Activated T-helper 2 cell treated with anti-CD3 and anti-CD28 coated beads, Interferon-gamma antibody, Interleukin-2, Interleukin-4, amounts not matched to agents 10 μg/mL and 5 μg/mL and 100 μg/mL, durations not matched to agents 14 hours and 24 hours and 36 hours (primary cell): Measurements from ENCODE around the gene STON2. TPM values are rescaled to one million over a fixed set of nuclear protein-coding genes. Genes with fewer than 3 reads are reported as not detected.

ENCODE experiments used
- DNase-seq: peaks from one replicate; pipeline ENCODE4 v3.0.0; 2021; ENCODE audit warnings: low spot score
- H3K27ac Mint-ChIP-seq: one replicate; pipeline ENCODE4 v1.8.0; 2021; ENCODE audit warnings: mixed read lengths
- H3K27me3 Mint-ChIP-seq: one replicate; pipeline ENCODE4 v1.8.0; 2021; ENCODE audit warnings: low read depth, mixed read lengths
- H3K36me3 Mint-ChIP-seq: one replicate; pipeline ENCODE4 v1.8.0; 2021; ENCODE audit warnings: low read depth, mixed read lengths
- H3K4me1 Mint-ChIP-seq: one replicate; pipeline ENCODE4 v1.8.0; 2021; ENCODE audit warnings: low read depth, mixed read lengths
- H3K4me3 Mint-ChIP-seq: one replicate; pipeline ENCODE4 v1.8.0; 2021; ENCODE audit warnings: low read depth, mild to moderate bottlenecking, moderate library complexity, mixed read lengths
- H3K9me3 Mint-ChIP-seq: one replicate; pipeline ENCODE4 v1.8.0; 2021; ENCODE audit warnings: mixed read lengths
- intact Hi-C: fragments of 100-400 bp; cut with micrococcal nuclease; formaldehyde crosslinking; loops from one replicate; pipeline ENCODE4 v1.15.1; 2023
- total RNA-seq: library from RNA; stranded (reverse); gene quantifications from 2 replicates; pipeline ENCODE4 v1.2.3, GENCODE V29; 2022

STON2 gene
- total RNA-seq, 1 donor from 2014 or later = not detected

DNA sequence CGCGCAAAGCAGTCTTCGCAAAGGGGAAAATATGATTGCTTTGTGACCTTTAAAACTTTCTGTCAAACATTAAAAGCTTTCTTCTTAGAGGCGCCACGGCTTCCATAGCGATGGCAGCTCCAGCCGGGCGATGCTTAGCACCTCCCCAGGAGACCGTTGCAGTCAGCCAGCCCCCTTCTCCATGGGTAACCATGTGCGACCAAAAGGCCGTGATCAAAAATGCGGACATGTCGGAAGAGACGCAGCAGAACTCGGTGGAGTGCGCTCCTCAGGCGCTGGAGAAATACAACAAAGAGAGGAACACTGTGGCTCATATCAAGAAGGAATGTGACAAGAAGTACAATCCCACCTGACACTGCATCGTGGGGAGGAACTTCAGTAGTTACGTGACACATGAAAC is 12.7 kb upstream of the STON2 start:
- Mint-ChIP-seq H3K36me3 (no peaks in the 10 kb centered on the region), H3K9me3 (peaks cover 4% of the 10 kb centered on the region), H3K4me1 (peaks cover 4% of the 10 kb centered on the region), H3K4me3 (no peak overlapping the region), H3K27ac (no peak overlapping the region), H3K27me3 (peaks cover 6% of the 10 kb centered on the region)
- intact Hi-C loops = no loop called here
- DNase-seq = no peak

- Mint-ChIP-seq H3K27ac (no peak overlapping the region), H3K36me3 (no peaks in the 10 kb centered on the region), H3K27me3 (peaks cover 8% of the 10 kb centered on the region), H3K4me1 (no peaks in the 10 kb centered on the region), H3K9me3 (no peaks in the 10 kb centered on the region), H3K4me3 (no peak overlapping the region)
- intact Hi-C loops = no loop called here
- no peak for DNase-seq
These were observed 8.5 kb upstream of the STON2 start for GRCh38 chr14:81408595-81408994.

DNA sequence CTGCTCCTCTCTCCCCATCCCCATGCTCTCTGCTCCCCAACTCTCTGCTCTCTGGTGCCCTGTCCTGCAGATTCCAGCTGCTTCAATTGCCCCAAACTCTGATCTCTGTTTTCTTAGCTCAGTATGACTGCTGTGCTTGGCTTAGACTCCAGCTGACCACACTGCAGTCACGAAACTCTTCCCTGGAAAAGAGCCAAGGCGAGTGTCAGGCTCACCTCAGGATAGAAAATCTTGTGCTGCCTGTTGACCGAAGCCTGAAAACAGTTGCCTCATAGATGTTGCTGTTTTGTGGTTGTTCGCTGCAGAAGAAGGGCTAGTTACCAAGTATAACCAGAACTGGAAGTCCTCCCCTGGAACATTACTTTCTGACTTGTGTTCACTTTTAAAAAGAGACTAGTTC is 6.7 kb upstream of the STON2 start:
- H3K4me1 Mint-ChIP-seq = peaks cover 2% of the 10 kb centered on the region
- no peak overlapping the region for H3K27ac Mint-ChIP-seq
- no peaks in the 10 kb centered on the region for H3K9me3 Mint-ChIP-seq
- DNase-seq = no peak
- H3K36me3 Mint-ChIP-seq = no peaks in the 10 kb centered on the region
- intact Hi-C loops = no loop called here
- peaks cover 9% of the 10 kb centered on the region for H3K27me3 Mint-ChIP-seq
- H3K4me3 Mint-ChIP-seq = no peak overlapping the region

- intact Hi-C loops = no loop called here
- Mint-ChIP-seq H3K9me3 (no peaks in the 10 kb centered on the region), H3K4me1 (peaks cover 19% of the 10 kb centered on the region), H3K4me3 (no peak overlapping the region), H3K36me3 (no peaks in the 10 kb centered on the region), H3K27me3 (peaks cover 14% of the 10 kb centered on the region), H3K27ac (no peak overlapping the region)
- no peak for DNase-seq
These were observed 2.0 kb upstream of the STON2 start for GRCh38 chr14:81402123-81402495.

DNA sequence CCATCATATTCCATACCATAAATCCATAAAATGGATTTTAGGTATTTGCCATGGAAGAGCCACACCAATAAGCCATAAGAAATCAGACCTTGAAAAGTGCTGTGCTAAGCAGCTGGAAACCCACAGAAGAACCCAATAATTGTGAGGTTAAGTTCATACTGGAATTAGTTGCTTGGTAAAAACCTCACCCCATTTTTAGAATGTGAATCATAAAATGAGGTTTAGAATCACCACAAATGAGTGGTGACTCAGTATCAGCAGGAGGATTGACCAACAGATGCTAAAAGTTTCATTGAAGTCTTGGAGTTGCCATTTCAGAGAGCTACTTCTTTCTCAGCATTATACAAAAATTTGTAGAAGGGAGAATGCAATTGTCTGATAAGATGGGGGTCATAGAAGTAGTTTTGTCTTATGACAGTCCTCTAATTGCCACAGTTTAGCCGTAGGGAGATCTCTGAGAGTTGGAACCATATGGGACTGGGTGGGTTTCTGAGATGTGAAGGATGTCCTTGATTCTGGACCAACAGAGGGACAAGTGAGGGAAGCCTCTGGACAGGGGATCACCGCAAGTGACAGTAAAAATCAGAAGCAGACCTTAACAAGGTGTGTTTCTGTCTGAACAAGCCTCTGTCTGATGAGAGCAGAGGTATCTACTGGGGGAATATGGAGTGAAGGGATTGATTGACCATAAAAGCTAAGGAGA is 1.4 kb upstream of the STON2 start:
- Mint-ChIP-seq H3K27ac (no peak overlapping the region), H3K4me3 (no peak overlapping the region)
- intact Hi-C loops = no loop called here

GRCh38 chr14:81400852-81401251 is 728 bp upstream of the STON2 start:
- intact Hi-C loops = no loop called here
- Mint-ChIP-seq H3K36me3 (no peaks in the 10 kb centered on the region), H3K4me1 (peaks cover 19% of the 10 kb centered on the region), H3K27ac (no peak overlapping the region), H3K27me3 (peaks cover 12% of the 10 kb centered on the region), H3K9me3 (no peaks in the 10 kb centered on the region), H3K4me3 (no peak overlapping the region)
- DNase-seq = no peak

More for the DNA sequence above, 1.4 kb upstream of the STON2 start:
- H3K4me1 Mint-ChIP-seq = peaks cover 19% of the 10 kb centered on the region
- no peaks in the 10 kb centered on the region for H3K9me3 Mint-ChIP-seq
- peaks cover 12% of the 10 kb centered on the region for H3K27me3 Mint-ChIP-seq
- no peak for DNase-seq
- no peaks in the 10 kb centered on the region for H3K36me3 Mint-ChIP-seq

DNA sequence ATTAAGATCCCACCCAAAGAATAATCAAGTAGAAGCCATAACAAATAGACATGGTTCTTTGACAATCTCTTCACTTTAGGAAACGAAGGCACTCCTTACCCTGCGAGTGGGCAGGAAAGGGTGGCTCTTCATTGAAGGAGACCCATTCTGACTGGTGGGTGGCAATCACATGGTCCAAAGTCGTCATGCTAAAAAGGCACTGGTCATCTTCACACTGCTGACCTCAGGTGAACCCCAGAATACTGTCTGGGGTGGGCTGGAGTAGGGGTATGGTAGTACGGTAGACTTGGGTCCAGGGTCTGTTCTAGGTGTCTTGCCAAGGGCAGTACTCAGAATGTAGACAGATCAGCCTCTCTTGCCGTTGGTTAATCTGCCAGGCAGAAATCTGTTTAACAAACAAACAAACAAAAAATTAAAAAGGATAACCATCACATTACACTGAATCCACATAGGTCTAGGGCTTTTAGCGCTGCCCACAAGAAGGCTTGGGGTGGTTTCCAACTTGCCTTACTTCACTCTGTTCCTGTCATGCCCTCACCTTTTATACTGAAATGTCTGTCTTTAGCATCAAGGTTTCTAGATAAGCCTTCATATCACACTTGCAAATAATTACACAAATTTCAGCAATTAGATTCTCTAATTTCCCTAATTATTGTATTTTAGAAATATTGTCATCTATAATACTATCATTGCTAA is 1.8 kb downstream of the STON2 start:
- Mint-ChIP-seq H3K27ac (no peak overlapping the region), H3K9me3 (no peaks in the 10 kb centered on the region), H3K4me1 (peaks cover 19% of the 10 kb centered on the region), H3K4me3 (no peak overlapping the region), H3K27me3 (peaks cover 12% of the 10 kb centered on the region), H3K36me3 (no peaks in the 10 kb centered on the region)
- DNase-seq = no peak
- intact Hi-C loops = no loop called here

- peaks cover 10% of the 10 kb centered on the region for H3K4me1 Mint-ChIP-seq
- intact Hi-C loops = no loop called here
- no peak overlapping the region for H3K4me3 Mint-ChIP-seq
- H3K36me3 Mint-ChIP-seq = no peaks in the 10 kb centered on the region
- H3K9me3 Mint-ChIP-seq = no peaks in the 10 kb centered on the region
- DNase-seq = no peak
- H3K27me3 Mint-ChIP-seq = peaks cover 10% of the 10 kb centered on the region
- no peak overlapping the region for H3K27ac Mint-ChIP-seq
These were observed 4.0 kb downstream of the STON2 start for GRCh38 chr14:81396113-81396512.

- Mint-ChIP-seq H3K9me3 (no peaks in the 10 kb centered on the region), H3K27ac (no peak overlapping the region), H3K4me3 (no peak overlapping the region), H3K4me1 (peaks cover under 1% of the 10 kb centered on the region), H3K36me3 (no peaks in the 10 kb centered on the region), H3K27me3 (peaks cover 5% of the 10 kb centered on the region)
- intact Hi-C loops = no loop called here
- no peak for DNase-seq
These were observed 5.4 kb downstream of the STON2 start for GRCh38 chr14:81394739-81395138.

- Mint-ChIP-seq H3K9me3 (no peaks in the 10 kb centered on the region), H3K27me3 (peaks cover 3% of the 10 kb centered on the region), H3K27ac (no peak overlapping the region), H3K4me3 (no peak overlapping the region), H3K4me1 (no peaks in the 10 kb centered on the region), H3K36me3 (no peaks in the 10 kb centered on the region)
- intact Hi-C loops = no loop called here
- DNase-seq = no peak
These were observed 7.0 kb downstream of the STON2 start for GRCh38 chr14:81392976-81393643.

GRCh38 chr14:81392052-81392451 is 8.1 kb downstream of the STON2 start:
- no peak overlapping the region for H3K27ac Mint-ChIP-seq
- H3K27me3 Mint-ChIP-seq = peaks cover 2% of the 10 kb centered on the region
- H3K36me3 Mint-ChIP-seq = no peaks in the 10 kb centered on the region
- no peak overlapping the region for H3K4me3 Mint-ChIP-seq
- H3K4me1 Mint-ChIP-seq = no peaks in the 10 kb centered on the region
- no peak for DNase-seq
- H3K9me3 Mint-ChIP-seq = no peaks in the 10 kb centered on the region
- intact Hi-C loops = no loop called here

GRCh38 chr14:81390696-81391095 is 9.4 kb downstream of the STON2 start:
- intact Hi-C loops = no loop called here
- Mint-ChIP-seq H3K27me3 (peaks cover 2% of the 10 kb centered on the region), H3K36me3 (no peaks in the 10 kb centered on the region), H3K4me1 (no peaks in the 10 kb centered on the region), H3K4me3 (no peak overlapping the region), H3K9me3 (no peaks in the 10 kb centered on the region), H3K27ac (no peak overlapping the region)
- DNase-seq = no peak

DNA sequence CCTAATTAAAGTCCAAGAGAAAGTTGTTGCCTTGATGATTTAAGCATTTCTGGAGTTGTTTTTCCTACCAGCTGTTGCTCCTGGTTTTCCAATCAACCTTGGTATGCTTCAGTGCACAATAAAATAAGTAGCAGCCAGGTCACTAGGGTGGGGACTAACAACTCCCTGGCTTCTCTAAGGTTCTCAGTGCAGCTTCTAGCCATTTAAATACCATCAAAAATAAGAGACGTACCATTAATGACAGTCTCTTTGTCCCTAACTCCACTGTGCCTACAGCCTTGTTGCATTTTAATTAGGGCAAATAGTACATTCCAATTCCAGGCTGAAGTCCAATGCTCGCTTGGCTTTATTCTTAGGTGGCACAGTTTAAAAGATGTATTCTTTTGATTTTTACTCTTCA is 11.8 kb downstream of the STON2 start:
- no peaks in the 10 kb centered on the region for H3K4me1 Mint-ChIP-seq
- H3K9me3 Mint-ChIP-seq = no peaks in the 10 kb centered on the region
- H3K4me3 Mint-ChIP-seq = no peak overlapping the region
- H3K27ac Mint-ChIP-seq = no peak overlapping the region
- intact Hi-C loops = no loop called here
- DNase-seq = no peak
- peaks cover 2% of the 10 kb centered on the region for H3K27me3 Mint-ChIP-seq
- no peaks in the 10 kb centered on the region for H3K36me3 Mint-ChIP-seq
